Measurements from ENCODE around the gene CLSTN3.

The CLSTN3 gene

GRCh38 chr12:7089196-7089871 is 40.8 kb upstream of the CLSTN3 start:
- Histone ChIP-seq H3K36me3 (ENCODE audit: control insufficient read depth in 2 of 2, insufficient read depth in 1 of 2, low read length in 2 of 2) (peaks cover 0 to 10% of the 10 kb centered on the region in 2 experiments; a peak in 2 of 3 replicates), H3K4me1 (ENCODE audit: control insufficient read depth, insufficient read depth, low read length) (no peaks in the 10 kb centered on the region), H3K4me3 (ENCODE audit: low read depth, low read length) (no peak overlapping the region), H3K9me3 (ENCODE audit: control insufficient read depth, insufficient read depth, low read depth, low read length) (no peaks in the 10 kb centered on the region), H3K27ac (ENCODE audit: extremely low read depth, low read depth, low read length) (no peak overlapping the region)
- ChIA-PET POLR2A (interaction anchor here (0.7 to 1.1 kb wide), 2 partner anchors 144 to 146 kb away, joined by 3 to 4 read pairs; partner anchors contain the start of genes C12orf57 and RNU7-1), CTCF (interaction anchor here (0.6 to 1.7 kb wide), 3 partner anchors 145 to 207 kb away, joined by 3 to 7 read pairs (median 3); partner anchors contain the start of genes C12orf57 and RNU7-1)
- TF ChIP-seq KLF8 (tag by site-specific recombination; IDR thresholded peaks at IDR 0.05) = no peak
- no peak for TF ChIP-seq ZNF660 (tag by site-specific recombination; IDR thresholded peaks at IDR 0.05)
- no peak for TF ChIP-seq ZNF366 (tag by site-specific recombination; conservative IDR thresholded peaks at IDR 0.05)
- no peak for TF ChIP-seq ZBTB26 (tag by site-specific recombination; optimal IDR thresholded peaks at IDR 0.05)
- TF ChIP-seq ZBTB1 (tag by site-specific recombination; IDR thresholded peaks at IDR 0.05) = no peak
- TF ChIP-seq ZNF707 (tag by site-specific recombination; IDR thresholded peaks at IDR 0.05) = no peak
- TF ChIP-seq ZNF571 (tag by site-specific recombination; IDR thresholded peaks at IDR 0.05) = no peak
- TF ChIP-seq ZNF658 (tag by site-specific recombination; IDR thresholded peaks at IDR 0.05) = no peak
- no peak for TF ChIP-seq ZNF16 (tag by site-specific recombination; IDR thresholded peaks at IDR 0.05; ENCODE audit: low read depth)
- no peak for TF ChIP-seq ZNF416 (tag by site-specific recombination; IDR thresholded peaks at IDR 0.05)
- no peak for TF ChIP-seq ZNF488 (tag by site-specific recombination; IDR thresholded peaks at IDR 0.05)
- TF ChIP-seq, protein P1, sequence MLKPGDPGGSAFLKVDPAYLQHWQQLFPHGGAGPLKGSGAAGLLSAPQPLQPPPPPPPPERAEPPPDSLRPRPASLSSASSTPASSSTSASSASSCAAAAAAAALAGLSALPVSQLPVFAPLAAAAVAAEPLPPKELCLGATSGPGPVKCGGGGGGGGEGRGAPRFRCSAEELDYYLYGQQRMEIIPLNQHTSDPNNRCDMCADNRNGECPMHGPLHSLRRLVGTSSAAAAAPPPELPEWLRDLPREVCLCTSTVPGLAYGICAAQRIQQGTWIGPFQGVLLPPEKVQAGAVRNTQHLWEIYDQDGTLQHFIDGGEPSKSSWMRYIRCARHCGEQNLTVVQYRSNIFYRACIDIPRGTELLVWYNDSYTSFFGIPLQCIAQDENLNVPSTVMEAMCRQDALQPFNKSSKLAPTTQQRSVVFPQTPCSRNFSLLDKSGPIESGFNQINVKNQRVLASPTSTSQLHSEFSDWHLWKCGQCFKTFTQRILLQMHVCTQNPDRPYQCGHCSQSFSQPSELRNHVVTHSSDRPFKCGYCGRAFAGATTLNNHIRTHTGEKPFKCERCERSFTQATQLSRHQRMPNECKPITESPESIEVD (tag by site-specific recombination; IDR thresholded peaks at IDR 0.05) = no peak
- TF ChIP-seq, protein P2, sequence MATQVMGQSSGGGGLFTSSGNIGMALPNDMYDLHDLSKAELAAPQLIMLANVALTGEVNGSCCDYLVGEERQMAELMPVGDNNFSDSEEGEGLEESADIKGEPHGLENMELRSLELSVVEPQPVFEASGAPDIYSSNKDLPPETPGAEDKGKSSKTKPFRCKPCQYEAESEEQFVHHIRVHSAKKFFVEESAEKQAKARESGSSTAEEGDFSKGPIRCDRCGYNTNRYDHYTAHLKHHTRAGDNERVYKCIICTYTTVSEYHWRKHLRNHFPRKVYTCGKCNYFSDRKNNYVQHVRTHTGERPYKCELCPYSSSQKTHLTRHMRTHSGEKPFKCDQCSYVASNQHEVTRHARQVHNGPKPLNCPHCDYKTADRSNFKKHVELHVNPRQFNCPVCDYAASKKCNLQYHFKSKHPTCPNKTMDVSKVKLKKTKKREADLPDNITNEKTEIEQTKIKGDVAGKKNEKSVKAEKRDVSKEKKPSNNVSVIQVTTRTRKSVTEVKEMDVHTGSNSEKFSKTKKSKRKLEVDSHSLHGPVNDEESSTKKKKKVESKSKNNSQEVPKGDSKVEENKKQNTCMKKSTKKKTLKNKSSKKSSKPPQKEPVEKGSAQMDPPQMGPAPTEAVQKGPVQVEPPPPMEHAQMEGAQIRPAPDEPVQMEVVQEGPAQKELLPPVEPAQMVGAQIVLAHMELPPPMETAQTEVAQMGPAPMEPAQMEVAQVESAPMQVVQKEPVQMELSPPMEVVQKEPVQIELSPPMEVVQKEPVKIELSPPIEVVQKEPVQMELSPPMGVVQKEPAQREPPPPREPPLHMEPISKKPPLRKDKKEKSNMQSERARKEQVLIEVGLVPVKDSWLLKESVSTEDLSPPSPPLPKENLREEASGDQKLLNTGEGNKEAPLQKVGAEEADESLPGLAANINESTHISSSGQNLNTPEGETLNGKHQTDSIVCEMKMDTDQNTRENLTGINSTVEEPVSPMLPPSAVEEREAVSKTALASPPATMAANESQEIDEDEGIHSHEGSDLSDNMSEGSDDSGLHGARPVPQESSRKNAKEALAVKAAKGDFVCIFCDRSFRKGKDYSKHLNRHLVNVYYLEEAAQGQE (tag by site-specific recombination; IDR thresholded peaks at IDR 0.05) = no peak
- no peak for TF ChIP-seq ZNF670 (tag by site-specific recombination; IDR thresholded peaks at IDR 0.05; ENCODE audit: low read depth)

DNA sequence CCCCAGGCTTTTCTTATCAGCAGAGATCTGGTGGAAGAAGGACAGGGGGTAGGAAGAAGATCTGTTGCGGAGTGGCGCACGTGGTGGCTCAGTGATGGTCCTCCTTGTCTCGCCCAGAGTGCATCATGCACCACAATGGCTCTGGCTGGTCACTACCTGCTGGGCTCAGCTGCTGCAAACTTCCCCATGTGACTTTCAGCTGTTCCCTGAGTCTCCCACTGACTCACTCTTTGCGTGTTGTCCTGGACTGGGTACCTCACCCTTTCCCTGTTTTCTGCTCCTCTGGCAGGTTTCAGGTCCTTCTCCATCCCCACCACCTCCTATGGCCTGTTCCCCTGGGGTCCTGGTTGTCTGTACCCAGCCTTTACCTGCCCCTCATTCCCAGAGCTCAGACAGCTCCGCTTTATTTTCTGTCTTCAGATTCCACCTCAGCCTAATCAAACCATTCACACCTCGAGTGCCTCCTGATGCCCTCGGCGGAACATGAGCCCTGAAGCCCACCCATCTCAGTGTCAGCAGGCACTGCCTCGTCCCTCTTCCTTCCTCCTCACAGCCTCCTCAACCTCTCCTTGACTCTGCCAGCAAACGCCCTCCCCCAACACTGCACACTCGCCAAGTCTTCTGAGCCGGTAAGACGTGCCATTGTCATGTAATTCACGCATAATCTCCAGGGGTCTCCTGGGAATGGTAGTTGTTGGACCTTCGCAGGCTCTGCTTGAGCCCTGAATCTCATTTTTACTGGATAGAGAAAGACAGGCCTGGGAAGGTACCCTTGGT is 39.8 kb upstream of the CLSTN3 start:
- Histone ChIP-seq H3K4me1 (ENCODE audit: control insufficient read depth, insufficient read depth, low read length) (no peaks in the 10 kb centered on the region), H3K27ac (ENCODE audit: extremely low read depth, low read depth, low read length) (no peak overlapping the region), H3K4me3 (ENCODE audit: low read depth, low read length) (no peak overlapping the region), H3K9me3 (ENCODE audit: control insufficient read depth, insufficient read depth, low read depth, low read length) (no peaks in the 10 kb centered on the region), H3K36me3 (ENCODE audit: control insufficient read depth in 2 of 2, insufficient read depth in 1 of 2, low read length in 2 of 2) (no peaks in the 10 kb centered on the region; a peak in 1 of 3 replicates)
- ChIA-PET POLR2A (no interaction called here), CTCF (interaction anchor here (0.7 to 2.1 kb wide), 3 partner anchors 51 to 874 kb away, joined by 3 to 8 read pairs (median 7); no protein-coding TSS in a partner anchor)
- TF ChIP-seq ZNF133 (tag by site-specific recombination; IDR thresholded peaks at IDR 0.05) (peak; percentile 53; the same call in 1 of the 2 replicates), ZNF37A (tag by site-specific recombination; IDR thresholded peaks at IDR 0.05) (no peak), ZIC2 (tag by site-specific recombination; IDR thresholded peaks at IDR 0.05) (peak; percentile 31; the same call in 1 of the 2 replicates), GLIS2 (tag by site-specific recombination; IDR thresholded peaks at IDR 0.05) (no peak), ZSCAN30 (tag by site-specific recombination; IDR thresholded peaks at IDR 0.05) (no peak), ZNF302 (tag by site-specific recombination; IDR thresholded peaks at IDR 0.05; ENCODE audit: low read depth) (no peak), ZNF211 (tag by site-specific recombination; IDR thresholded peaks at IDR 0.05; ENCODE audit: low read depth) (no peak), ZNF175 (tag by site-specific recombination; IDR thresholded peaks at IDR 0.05) (no peak)
- TF ChIP-seq, protein P3, sequence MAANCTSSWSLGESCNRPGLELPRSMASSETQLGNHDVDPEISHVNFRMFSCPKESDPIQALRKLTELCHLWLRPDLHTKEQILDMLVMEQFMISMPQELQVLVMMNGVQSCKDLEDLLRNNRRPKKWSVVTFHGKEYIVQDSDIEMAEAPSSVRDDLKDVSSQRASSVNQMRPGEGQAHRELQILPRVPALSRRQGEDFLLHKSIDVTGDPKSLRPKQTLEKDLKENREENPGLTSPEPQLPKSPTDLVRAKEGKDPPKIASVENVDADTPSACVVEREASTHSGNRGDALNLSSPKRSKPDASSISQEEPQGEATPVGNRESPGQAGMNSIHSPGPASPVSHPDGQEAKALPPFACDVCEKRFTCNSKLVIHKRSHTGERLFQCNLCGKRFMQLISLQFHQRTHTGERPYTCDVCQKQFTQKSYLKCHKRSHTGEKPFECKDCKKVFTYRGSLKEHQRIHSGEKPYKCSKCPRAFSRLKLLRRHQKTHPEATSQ (tag by site-specific recombination; IDR thresholded peaks at IDR 0.05) = no peak
- TF ChIP-seq, protein P4, sequence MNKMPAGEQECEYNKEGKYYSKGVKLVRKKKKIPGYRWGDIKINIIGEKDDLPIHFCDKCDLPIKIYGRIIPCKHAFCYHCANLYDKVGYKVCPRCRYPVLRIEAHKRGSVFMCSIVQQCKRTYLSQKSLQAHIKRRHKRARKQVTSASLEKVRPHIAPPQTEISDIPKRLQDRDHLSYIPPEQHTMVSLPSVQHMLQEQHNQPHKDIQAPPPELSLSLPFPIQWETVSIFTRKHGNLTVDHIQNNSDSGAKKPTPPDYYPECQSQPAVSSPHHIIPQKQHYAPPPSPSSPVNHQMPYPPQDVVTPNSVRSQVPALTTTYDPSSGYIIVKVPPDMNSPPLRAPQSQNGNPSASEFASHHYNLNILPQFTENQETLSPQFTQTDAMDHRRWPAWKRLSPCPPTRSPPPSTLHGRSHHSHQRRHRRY (tag by site-specific recombination; IDR thresholded peaks at IDR 0.05) = no peak

Data from HEK293 (cell line).